Right lobe of liver (tissue), 4 donors: ENCODE results near the gene SHC2.
"Not testable (repeated sequence)": the region's sequence is repeated elsewhere in the genome, so short reads cannot be mapped to it uniquely, and the experiment has no call there.

ENCODE experiments used
- POLR2A ChIP-seq: fragments of 450-650 bp; IDR thresholded peaks from one replicate; pipeline ENCODE4 v1.6.1; 2017; ENCODE audit warnings: antibody characterized with exemption, mild to moderate bottlenecking
- TF ChIP-seq, protein P1 (sequence below), 4 donors: fragments of 200-600 bp in 3 of 4; fragments of 450-650 bp in 1 of 4; IDR thresholded peaks; one replicate each; pipeline versions ENCODE4 v1.5.1 to v1.8.0; 2016 to 2022; ENCODE audit warnings: antibody characterized with exemption in 4 of 4, mild to moderate bottlenecking in 2 of 4
- donor health status: DM: no; HTN: no; CAD: no.
- donor health status: DM: no; HTN: no; CAD: no.
- donor health status: DM: no; HTN: yes; CAD: no.

DNA sequence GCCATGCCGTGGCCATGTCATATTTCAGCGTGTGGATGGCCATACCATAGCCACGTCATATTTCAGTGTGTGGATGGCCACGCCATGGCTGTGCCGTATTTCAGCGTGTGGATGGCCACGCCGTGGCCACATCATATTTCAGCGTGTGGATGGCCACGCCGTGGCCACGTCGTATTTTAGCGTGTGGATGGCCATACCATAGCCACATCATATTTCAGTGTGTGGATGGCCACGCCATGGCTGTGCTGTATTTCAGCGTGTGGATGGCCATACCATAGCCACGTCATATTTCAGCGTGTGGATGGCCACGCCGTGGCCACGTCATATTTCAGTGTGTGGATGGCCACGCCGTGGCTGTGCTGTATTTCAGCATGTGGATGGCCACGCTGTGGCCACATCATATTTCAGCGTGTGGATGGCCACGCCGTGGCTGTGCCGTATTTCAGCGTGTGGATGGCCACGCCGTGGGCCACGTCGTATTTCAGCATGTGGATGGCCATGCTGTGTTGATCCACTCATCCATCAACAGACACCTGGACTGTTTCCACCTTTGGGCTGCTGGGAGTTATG lies 9.8 kb downstream of the SHC2 start:
- TF ChIP-seq, protein P1, sequence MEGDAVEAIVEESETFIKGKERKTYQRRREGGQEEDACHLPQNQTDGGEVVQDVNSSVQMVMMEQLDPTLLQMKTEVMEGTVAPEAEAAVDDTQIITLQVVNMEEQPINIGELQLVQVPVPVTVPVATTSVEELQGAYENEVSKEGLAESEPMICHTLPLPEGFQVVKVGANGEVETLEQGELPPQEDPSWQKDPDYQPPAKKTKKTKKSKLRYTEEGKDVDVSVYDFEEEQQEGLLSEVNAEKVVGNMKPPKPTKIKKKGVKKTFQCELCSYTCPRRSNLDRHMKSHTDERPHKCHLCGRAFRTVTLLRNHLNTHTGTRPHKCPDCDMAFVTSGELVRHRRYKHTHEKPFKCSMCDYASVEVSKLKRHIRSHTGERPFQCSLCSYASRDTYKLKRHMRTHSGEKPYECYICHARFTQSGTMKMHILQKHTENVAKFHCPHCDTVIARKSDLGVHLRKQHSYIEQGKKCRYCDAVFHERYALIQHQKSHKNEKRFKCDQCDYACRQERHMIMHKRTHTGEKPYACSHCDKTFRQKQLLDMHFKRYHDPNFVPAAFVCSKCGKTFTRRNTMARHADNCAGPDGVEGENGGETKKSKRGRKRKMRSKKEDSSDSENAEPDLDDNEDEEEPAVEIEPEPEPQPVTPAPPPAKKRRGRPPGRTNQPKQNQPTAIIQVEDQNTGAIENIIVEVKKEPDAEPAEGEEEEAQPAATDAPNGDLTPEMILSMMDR (IDR thresholded peaks at IDR 0.05), result not testable (repeated sequence)
- TF ChIP-seq POLR2A, result not testable (repeated sequence)
